PC-3 (cell line): ENCODE measurements around the gene FKBP1C. TPM values are rescaled to one million over a fixed set of nuclear protein-coding genes. Genes with fewer than 3 reads are reported as not detected.

Source experiments
- ATAC-seq: fragments of 200-7000 bp; cut with Tn5 transposase; 2 replicates; pipeline ENCODE4 v1.9.1; 2020; ENCODE audit warnings: mild to moderate bottlenecking, moderate library complexity
- BruUV-seq: library from RNA; stranded (reverse); fragments of 400-500 nt; replicated peaks from 2 replicates; lab custom pipeline; 2021; lab: Mats Ljungman, UMichigan
- CTCF ChIA-PET: fragments of 300-600 bp; sonication (Branson Sonifier 250); formaldehyde crosslinking; loops from one replicate; lab custom pipeline; 2022; ENCODE audit warnings: antibody characterized with exemption; lab: Charles Lee
- POLR2A ChIA-PET: fragments of 300-600 bp; sonication (Branson Sonifier 250); formaldehyde crosslinking; loops from one replicate; lab custom pipeline; 2022; ENCODE audit warnings: antibody characterized with exemption; ENCODE audit not compliant: unreplicated experiment; lab: Charles Lee
- DNase-seq: peaks from one replicate; pipeline ENCODE4 v3.0.0-alpha.2; 2015
- H2AFZ ChIP-seq: fragments of 300-600 bp; sonication (generic); 2 replicates; pipeline ENCODE4 v1.6.0; 2016; ENCODE audit warnings: antibody characterized with exemption, low read length
- H3F3A ChIP-seq: fragments of 300-600 bp; sonication (generic); one replicate; pipeline ENCODE4 v1.6.0; 2017; ENCODE audit warnings: antibody characterized with exemption, low read length, control low read depth, mild to moderate bottlenecking; ENCODE audit not compliant: unreplicated experiment
- H3K27ac ChIP-seq: fragments of 300-600 bp; sonication (generic); 2 replicates; pipeline ENCODE4 v1.5.1; 2016; ENCODE audit warnings: mild to moderate bottlenecking, low read length
- H3K27me3 ChIP-seq: fragments of 300-600 bp; sonication (generic); 2 replicates; pipeline ENCODE4 v1.6.1; 2016; ENCODE audit warnings: low read length, mixed read lengths
- H3K36me3 ChIP-seq: fragments of 300-600 bp; sonication (generic); 2 replicates; pipeline ENCODE4 v1.6.1; 2016; ENCODE audit warnings: low read depth, mixed run types, low read length, mixed read lengths
- H3K4me1 ChIP-seq: fragments of 300-600 bp; sonication (generic); 2 replicates; pipeline ENCODE4 v1.5.1; 2016; ENCODE audit warnings: low read length; ENCODE audit not compliant: insufficient read depth
- H3K4me2 ChIP-seq: fragments of 300-600 bp; sonication (generic); 2 replicates; pipeline ENCODE4 v1.6.0; 2016; ENCODE audit warnings: low read length
- H3K4me3 ChIP-seq: fragments of 300-600 bp; sonication (generic); 2 replicates; pipeline ENCODE4 v1.5.1; 2016; ENCODE audit warnings: mild to moderate bottlenecking, low read length, mixed read lengths
- H3K79me2 ChIP-seq: fragments of 300-600 bp; sonication (generic); 2 replicates; pipeline ENCODE4 v1.6.1; 2017; ENCODE audit warnings: low read length, mixed read lengths
- H3K9ac ChIP-seq: fragments of 300-600 bp; sonication (generic); 2 replicates; pipeline ENCODE4 v1.6.0; 2016; ENCODE audit warnings: mild to moderate bottlenecking, low read length
- H3K9me2 ChIP-seq: fragments of 300-600 bp; sonication (generic); replicated peaks from 2 replicates; pipeline ENCODE4 v1.6.1; 2016; ENCODE audit warnings: mixed run types, low read length, mixed read lengths
- H3K9me3 ChIP-seq: fragments of 300-600 bp; sonication (generic); 2 replicates; pipeline ENCODE4 v1.6.1; 2016; ENCODE audit warnings: low read length, mixed read lengths
- H4K20me1 ChIP-seq: fragments of 300-600 bp; sonication (generic); 2 replicates; pipeline ENCODE4 v1.6.1; 2016; ENCODE audit warnings: low read length, mixed read lengths
- CTCF ChIP-seq: fragments of 300-600 bp; sonication (generic); conservative IDR thresholded peaks from 2 replicates; pipeline ENCODE4 v1.5.1; 2017; ENCODE audit warnings: antibody characterized with exemption, low read depth, mild to moderate bottlenecking, low read length
- EZH2 ChIP-seq: fragments of 300-600 bp; sonication (generic); IDR thresholded peaks from one replicate; pipeline ENCODE4 v1.6.1; 2017; ENCODE audit warnings: antibody characterized with exemption, mild to moderate bottlenecking, low read length; ENCODE audit not compliant: unreplicated experiment
- EZH2phosphoT487 ChIP-seq: fragments of 300-600 bp; sonication (generic); IDR thresholded peaks from 2 replicates; pipeline ENCODE4 v1.6.1; 2018; ENCODE audit warnings: mild to moderate bottlenecking, antibody characterized with exemption, low read length, borderline replicate concordance
- intact Hi-C: fragments of 100-400 bp; cut with micrococcal nuclease; formaldehyde crosslinking; loops from 2 replicates; pipeline ENCODE4 v1.9.0; 2023
- total RNA-seq: library from RNA; depleted of rRNA; stranded (reverse); fragments of >200 nt; gene quantifications from 2 replicates; pipeline ENCODE4 v1.2.3, GENCODE V29; 2014

The FKBP1C gene
- total RNA-seq, 1 experiment from 2014 or later: 1.9 TPM

DNA sequence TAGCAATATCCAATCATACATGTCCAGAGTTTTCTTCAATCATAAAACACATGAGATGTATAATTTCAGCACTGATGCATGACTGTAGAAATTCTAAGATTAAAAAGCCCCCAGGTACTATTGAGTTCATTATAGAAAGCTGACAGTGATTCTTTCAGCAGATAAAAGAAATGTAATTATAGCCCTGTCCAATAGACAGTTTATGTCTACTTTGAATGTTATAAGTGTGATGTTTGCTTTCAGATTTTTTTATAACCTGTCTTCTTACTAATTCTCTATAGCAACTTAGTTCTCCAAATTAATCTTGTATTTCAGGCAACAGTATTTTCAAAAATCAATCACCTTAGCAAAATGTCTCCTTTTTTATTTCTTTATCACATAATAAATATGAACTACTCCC lies 13.5 kb upstream of the FKBP1C start:
- intact Hi-C loops: no loop called here
- DNase-seq (no peak), ATAC-seq (no peak)
- Histone ChIP-seq H3K4me3 (no peak overlapping the region), H3K79me2 (no peaks in the 10 kb centered on the region), H3K27ac (no peak overlapping the region), H4K20me1 (no peaks in the 10 kb centered on the region), H3K9ac (no peak overlapping the region), H2AFZ (no peak overlapping the region), H3K9me3 (no peaks in the 10 kb centered on the region), H3K36me3 (no peaks in the 10 kb centered on the region), H3K4me2 (no peak overlapping the region), H3K9me2 (no peaks in the 10 kb centered on the region), H3F3A (no peaks in the 10 kb centered on the region), H3K27me3 (no peaks in the 10 kb centered on the region), H3K4me1 (no peaks in the 10 kb centered on the region)
- ChIA-PET CTCF (no interaction called here), POLR2A (no interaction called here)
- TF ChIP-seq EZH2phosphoT487 (no peak), CTCF (no peak), EZH2 (no peak)
- BruUV-seq: no TSS peak

- ChIA-PET CTCF (no interaction called here), POLR2A (no interaction called here)
- H3K9me3 ChIP-seq: no peaks in the 10 kb centered on the region
- no peaks in the 10 kb centered on the region for H3K4me1 ChIP-seq
- H3K4me3 ChIP-seq: no peak overlapping the region
- no TSS peak for BruUV-seq
- H3K9me2 ChIP-seq: no peaks in the 10 kb centered on the region
- H3K27me3 ChIP-seq: no peaks in the 10 kb centered on the region
- no peak overlapping the region for H3K27ac ChIP-seq
- intact Hi-C loops: no loop called here
- no peaks in the 10 kb centered on the region for H3F3A ChIP-seq
- no peaks in the 10 kb centered on the region for H3K79me2 ChIP-seq
- H2AFZ ChIP-seq: no peak overlapping the region
- no peak overlapping the region for H3K4me2 ChIP-seq
- H4K20me1 ChIP-seq: no peaks in the 10 kb centered on the region
- H3K36me3 ChIP-seq: no peaks in the 10 kb centered on the region
- TF ChIP-seq CTCF: no peak
- ATAC-seq: no peak
- DNase-seq: no peak
- H3K9ac ChIP-seq: no peak overlapping the region
Observed at GRCh38 chr6:63213325-63213724, 2.1 kb downstream of the FKBP1C start.

DNA sequence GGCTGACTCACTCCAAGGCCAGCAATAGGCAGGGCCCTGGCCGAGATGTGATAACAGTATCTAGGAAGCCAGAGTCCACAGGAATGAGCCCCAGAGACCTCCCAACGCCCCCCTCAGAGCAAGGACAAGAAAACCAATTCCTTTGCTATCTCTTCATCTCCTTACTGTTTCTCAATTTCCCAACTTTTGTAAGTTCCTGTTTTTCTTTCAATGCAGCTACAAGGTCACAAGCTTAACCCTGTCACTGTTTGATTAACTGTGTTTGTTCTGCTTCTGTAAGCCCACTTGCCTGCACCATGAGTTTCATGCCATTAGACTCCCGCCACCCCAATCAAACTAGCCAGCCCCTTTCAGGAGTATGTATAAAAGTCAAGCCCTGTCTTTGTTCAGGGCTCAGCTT lies 3.5 kb downstream of the FKBP1C start:
- no TSS peak for BruUV-seq
- intact Hi-C loops: no loop called here
- H3K79me2 ChIP-seq: no peaks in the 10 kb centered on the region
- ChIA-PET POLR2A (no interaction called here), CTCF (no interaction called here)
- H3K9me2 ChIP-seq: no peaks in the 10 kb centered on the region
- TF ChIP-seq CTCF (no peak), EZH2 (no peak), EZH2phosphoT487 (no peak)
- H2AFZ ChIP-seq: no peak overlapping the region
- no peak overlapping the region for H3K4me2 ChIP-seq
- H3K27me3 ChIP-seq: no peaks in the 10 kb centered on the region
- no peaks in the 10 kb centered on the region for H3K4me1 ChIP-seq
- no peak overlapping the region for H3K9ac ChIP-seq
- no peak overlapping the region for H3K27ac ChIP-seq
- no peaks in the 10 kb centered on the region for H3K9me3 ChIP-seq
- ATAC-seq (no peak), DNase-seq (no peak)
- H4K20me1 ChIP-seq: no peaks in the 10 kb centered on the region
- no peaks in the 10 kb centered on the region for H3F3A ChIP-seq
- no peaks in the 10 kb centered on the region for H3K36me3 ChIP-seq
- no peak overlapping the region for H3K4me3 ChIP-seq
